Uterine smooth muscle cell (primary cell): ENCODE results near the gene NBPF3. TPM values are rescaled to one million over a fixed set of nuclear protein-coding genes. Genes with fewer than 3 reads are reported as not detected.

Experiments
- total RNA-seq: library from RNA; depleted of rRNA; stranded (reverse); fragments of >200 nt; gene quantifications from 2 replicates; pipeline ENCODE4 v1.2.3, GENCODE V29; 2014

NBPF3 gene
- 25.2 and 31.9 TPM in 2 replicates for total RNA-seq

GRCh38 chr1:21439721-21440629 is at the start of gene NBPF3:
NBPF3 (plus strand) TSS chr1:21440137; CDS start chr1:21445087, 4,950 bp downstream.

DNA sequence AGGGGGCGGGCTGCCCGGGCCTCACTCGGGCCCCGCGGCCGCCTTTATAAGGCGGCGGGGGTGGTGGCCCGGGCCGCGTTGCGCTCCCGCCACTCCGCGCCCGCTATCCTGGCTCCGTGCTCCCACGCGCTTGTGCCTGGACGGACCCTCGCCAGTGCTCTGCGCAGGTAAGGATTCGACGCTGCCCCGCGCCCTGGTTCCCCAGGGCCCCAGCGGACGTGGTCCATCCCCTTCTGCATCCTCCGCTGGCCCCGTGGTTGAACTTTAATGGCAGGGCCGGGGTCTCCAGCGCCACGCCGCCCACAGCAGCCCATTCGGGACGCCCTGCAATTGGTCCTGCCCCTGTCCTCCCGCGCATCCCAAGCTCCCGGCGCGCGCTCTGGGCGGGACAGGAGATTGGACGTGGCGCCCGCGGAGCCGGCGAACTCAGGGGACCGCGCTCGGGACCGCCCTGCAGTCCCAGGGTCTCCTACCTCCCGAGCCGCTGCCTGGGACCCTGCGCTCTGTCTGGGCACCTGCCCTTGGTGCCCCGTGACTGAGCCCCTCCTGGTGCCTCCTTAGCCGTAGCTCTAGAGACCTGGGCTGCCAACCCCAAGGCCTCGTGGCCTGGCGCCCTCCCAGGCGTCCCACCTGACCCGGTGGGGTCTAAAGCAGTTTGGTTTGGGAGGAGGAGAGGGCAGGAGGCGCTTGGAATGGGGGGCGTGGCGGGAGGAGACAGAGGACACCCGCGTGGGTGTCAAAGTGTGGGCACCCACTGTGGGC is 69.6 kb downstream of the NBPF3 start, which contains the start of gene ALPL:
Gene ALPL (plus strand): TSS at position 73 of the 762 bp plus-strand sequence. CDS start 44,659 bp downstream, outside the sequence.

Other genes with a start within 250 kb of the NBPF3 start
- gene ECE1, start 149.7 kb upstream of the NBPF3 start, total RNA-seq, result 65.0 and 75.2 TPM in 2 replicates
- gene ALPL, start 69.3 kb downstream of the NBPF3 start, total RNA-seq, result 4.2 and 6.7 TPM in 2 replicates
- gene RAP1GAP, start 229.2 kb downstream of the NBPF3 start, total RNA-seq, result 0.44 and 1.2 TPM in 2 replicates